CD14-positive monocyte (primary cell): ENCODE results near the gene MAST4. TPM values are rescaled to one million over a fixed set of nuclear protein-coding genes. Genes with fewer than 3 reads are reported as not detected.

Experiments
- DNase-seq, 3 donors: peaks; one replicate each; pipeline ENCODE4 v3.0.0-alpha.2; 2011 to 2022
- H2AFZ ChIP-seq: 2 replicates; pipeline ENCODE4 v1.6.0; 2012; ENCODE audit warnings: mild to moderate bottlenecking, low read depth, low read length, inconsistent platforms; ENCODE audit not compliant: insufficient read depth, poor library complexity, severe bottlenecking
- H3K27ac ChIP-seq, 2 donors: 1 replicate in 1 of 2; 2 replicates in 1 of 2; pipeline ENCODE4 v1.5.1; 2012 to 2013; ENCODE audit warnings: low read length in 2 of 2, control low read depth in 1 of 2, inconsistent platforms in 1 of 2, low read depth in 1 of 2, mild to moderate bottlenecking in 1 of 2
- H3K27me3 ChIP-seq, 2 donors: one replicate each; pipeline versions ENCODE4 v1.6.0 to v1.6.1; 2011 to 2013; ENCODE audit warnings: low read length in 2 of 2; ENCODE audit not compliant: control insufficient read depth in 2 of 2, insufficient read depth in 2 of 2
- H3K36me3 ChIP-seq, 2 donors: replicated peaks in 1 of 2; 1 replicate in 1 of 2; 2 replicates in 1 of 2; pipeline versions ENCODE4 v1.5.1 to v1.6.1; 2012 to 2013; ENCODE audit warnings: low read length in 2 of 2, control low read depth in 1 of 2, inconsistent platforms in 1 of 2, mild to moderate bottlenecking in 1 of 2; ENCODE audit not compliant: insufficient read depth in 2 of 2, control insufficient read depth in 1 of 2
- H3K4me1 ChIP-seq, 2 donors: 1 replicate in 1 of 2; 2 replicates in 1 of 2; pipeline versions ENCODE4 v1.5.1 to v1.6.1; 2012 to 2013; ENCODE audit warnings: low read length in 2 of 2, control low read depth in 1 of 2, inconsistent platforms in 1 of 2, mild to moderate bottlenecking in 1 of 2, moderate library complexity in 1 of 2; ENCODE audit not compliant: insufficient read depth in 2 of 2, control insufficient read depth in 1 of 2
- H3K4me2 ChIP-seq: replicated peaks from 2 replicates; pipeline ENCODE3; 2012; ENCODE audit warnings: low read length, moderate library complexity, mild to moderate bottlenecking; ENCODE audit not compliant: poor library complexity, severe bottlenecking; ENCODE audit errors: extremely low read depth
- H3K4me3 ChIP-seq, 3 experiments: fragments of 200-600 bp in 1 of 3; sonication (generic) in 1 of 3; replicated peaks in 1 of 3; 1 replicate in 2 of 3; 2 replicates in 1 of 3; pipeline ENCODE4 v1.5.1; 2011 to 2013; ENCODE audit warnings: low read length in 3 of 3, mild to moderate bottlenecking in 3 of 3, control low read depth in 2 of 3, low read depth in 2 of 3, inconsistent platforms in 1 of 3, moderate library complexity in 1 of 3
- H3K79me2 ChIP-seq: 2 replicates; pipeline ENCODE4 v1.6.0; 2012; ENCODE audit warnings: mild to moderate bottlenecking, control low read depth, inconsistent platforms, low read length, moderate library complexity; ENCODE audit not compliant: insufficient read depth
- H3K9ac ChIP-seq: 2 replicates; pipeline ENCODE4 v1.6.0; 2017; ENCODE audit warnings: low read length, mild to moderate bottlenecking; ENCODE audit not compliant: insufficient read depth, poor library complexity, severe bottlenecking
- H3K9me3 ChIP-seq, 2 donors: replicated peaks in 1 of 2; 1 replicate in 1 of 2; 2 replicates in 1 of 2; pipeline versions ENCODE4 v1.5.1 to v1.6.1; 2012 to 2013; ENCODE audit warnings: low read length in 2 of 2, control low read depth in 1 of 2; ENCODE audit not compliant: control insufficient read depth in 1 of 2, insufficient read depth in 1 of 2
- H4K20me1 ChIP-seq: 2 replicates; pipeline ENCODE4 v1.6.0; 2012; ENCODE audit warnings: mild to moderate bottlenecking, low read length, control low read depth, moderate library complexity; ENCODE audit not compliant: insufficient read depth
- H3K27ac Mint-ChIP-seq, 7 donors: one replicate each; pipeline ENCODE4 v1.8.0; 2020; ENCODE audit warnings: mild to moderate bottlenecking in 7 of 7, mixed read lengths in 7 of 7, moderate library complexity in 6 of 7, inconsistent platforms in 2 of 7
- H3K27me3 Mint-ChIP-seq, 3 donors: one replicate each; pipeline ENCODE4 v1.8.0; 2021 to 2022; ENCODE audit warnings: low read depth in 3 of 3, mild to moderate bottlenecking in 3 of 3, mixed read lengths in 3 of 3, moderate library complexity in 3 of 3, inconsistent platforms in 1 of 3
- H3K36me3 Mint-ChIP-seq, 2 donors: one replicate each; pipeline ENCODE4 v1.8.0; 2020; ENCODE audit warnings: mixed read lengths in 2 of 2, inconsistent platforms in 1 of 2, mild to moderate bottlenecking in 1 of 2
- H3K4me1 Mint-ChIP-seq: one replicate; pipeline ENCODE4 v1.8.0; 2020; ENCODE audit warnings: mild to moderate bottlenecking, mixed read lengths
- H3K4me3 Mint-ChIP-seq, 2 donors: one replicate each; pipeline ENCODE4 v1.8.0; 2020; ENCODE audit warnings: mild to moderate bottlenecking in 2 of 2, mixed read lengths in 2 of 2, moderate library complexity in 1 of 2
- H3K9me3 Mint-ChIP-seq, 7 donors: one replicate each; pipeline ENCODE4 v1.8.0; 2020 to 2022; ENCODE audit warnings: mixed read lengths in 7 of 7, mild to moderate bottlenecking in 6 of 7, moderate library complexity in 6 of 7, inconsistent platforms in 2 of 7
- WGBS: methylation state at CpG from one replicate; pipeline ENCODE4 v1.1.5; 2013; ENCODE audit warnings: missing lambda C conversion rate; ENCODE audit not compliant: insufficient coverage; 5-methylcytosine and 5-hydroxymethylcytosine counted together
- intact Hi-C, 2 donors: fragments of 100-400 bp; cut with micrococcal nuclease; formaldehyde crosslinking; loops; one replicate each; pipeline versions ENCODE4 v1.15.0 to v1.15.1; 2023
- polyA plus RNA-seq, 3 donors: library from polyadenylated mRNA; depleted of rRNA in 1 of 3; unstranded in 2 of 3; stranded (reverse) in 1 of 3; fragments of 300-500 nt in 2 of 3; fragments of >200 nt in 1 of 3; fragmentation: Illumina TruSeq in 2 of 3; gene quantifications; 1 replicate in 2 of 3; 2 replicates in 1 of 3; pipeline ENCODE4 v1.2.3, GENCODE V29; 2012 to 2021
- TF ChIP-seq, protein P1 (sequence below): fragments of 200-600 bp; IDR thresholded peaks from one replicate; pipeline ENCODE4 v1.8.0; 2022; ENCODE audit warnings: antibody characterized with exemption, mild to moderate bottlenecking

MAST4 gene
- polyA plus RNA-seq, 3 donors = 0.03 to 0.24 TPM; not detected in 1

DNA sequence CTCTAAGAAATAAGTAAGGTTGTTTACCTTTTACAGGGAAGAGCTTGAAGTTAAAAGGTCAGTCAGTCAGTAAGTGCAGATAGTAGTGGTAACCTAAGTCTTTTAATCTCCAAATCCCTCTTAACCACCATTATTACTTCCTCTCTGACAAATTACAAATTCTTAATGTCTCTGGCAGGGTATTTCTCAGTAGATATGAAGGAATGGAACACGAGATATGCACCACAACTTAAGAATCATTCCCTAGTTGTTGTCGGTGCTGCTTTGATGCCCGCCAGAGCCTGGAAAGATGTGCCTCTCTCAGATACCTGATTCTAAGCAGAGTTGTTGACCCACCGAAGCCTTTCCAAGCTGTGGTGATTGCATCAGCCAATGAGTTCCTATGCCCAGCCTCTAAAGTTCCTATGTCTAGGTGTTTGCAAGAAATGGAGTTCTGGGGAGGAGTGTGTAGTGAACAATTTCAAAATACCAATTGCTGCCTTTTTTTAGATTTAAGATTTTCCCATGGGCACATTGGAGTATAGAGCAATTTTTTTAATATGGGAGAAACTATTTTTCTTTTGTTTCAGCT is 521.9 kb downstream of the MAST4 start:
- H3K9me3 ChIP-seq = no peaks in the 10 kb centered on the region
- H3K9me3 Mint-ChIP-seq = no peaks in the 10 kb centered on the region
- intact Hi-C loops = no loop called here
- H3K9ac ChIP-seq = no peak overlapping the region
- no peak overlapping the region for H3K27ac Mint-ChIP-seq
- no peak for DNase-seq
- no peak overlapping the region for H3K4me3 Mint-ChIP-seq
- H3K36me3 Mint-ChIP-seq = no peaks in the 10 kb centered on the region
- WGBS = 100% methylated on average over 2 of the region's 4 CpGs
- no peaks in the 10 kb centered on the region for H3K36me3 ChIP-seq
- no peaks in the 10 kb centered on the region for H3K4me1 ChIP-seq
- H3K79me2 ChIP-seq = no peaks in the 10 kb centered on the region
- H3K27me3 ChIP-seq = no peaks in the 10 kb centered on the region
- H3K27ac ChIP-seq = no peak overlapping the region
- no peak overlapping the region for H3K4me3 ChIP-seq
- H4K20me1 ChIP-seq = no peaks in the 10 kb centered on the region
- H3K4me1 Mint-ChIP-seq = no peaks in the 10 kb centered on the region
- TF ChIP-seq, protein P1, sequence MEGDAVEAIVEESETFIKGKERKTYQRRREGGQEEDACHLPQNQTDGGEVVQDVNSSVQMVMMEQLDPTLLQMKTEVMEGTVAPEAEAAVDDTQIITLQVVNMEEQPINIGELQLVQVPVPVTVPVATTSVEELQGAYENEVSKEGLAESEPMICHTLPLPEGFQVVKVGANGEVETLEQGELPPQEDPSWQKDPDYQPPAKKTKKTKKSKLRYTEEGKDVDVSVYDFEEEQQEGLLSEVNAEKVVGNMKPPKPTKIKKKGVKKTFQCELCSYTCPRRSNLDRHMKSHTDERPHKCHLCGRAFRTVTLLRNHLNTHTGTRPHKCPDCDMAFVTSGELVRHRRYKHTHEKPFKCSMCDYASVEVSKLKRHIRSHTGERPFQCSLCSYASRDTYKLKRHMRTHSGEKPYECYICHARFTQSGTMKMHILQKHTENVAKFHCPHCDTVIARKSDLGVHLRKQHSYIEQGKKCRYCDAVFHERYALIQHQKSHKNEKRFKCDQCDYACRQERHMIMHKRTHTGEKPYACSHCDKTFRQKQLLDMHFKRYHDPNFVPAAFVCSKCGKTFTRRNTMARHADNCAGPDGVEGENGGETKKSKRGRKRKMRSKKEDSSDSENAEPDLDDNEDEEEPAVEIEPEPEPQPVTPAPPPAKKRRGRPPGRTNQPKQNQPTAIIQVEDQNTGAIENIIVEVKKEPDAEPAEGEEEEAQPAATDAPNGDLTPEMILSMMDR = no peak
- no peak overlapping the region for H2AFZ ChIP-seq
- H3K4me2 ChIP-seq = no peak overlapping the region
- H3K27me3 Mint-ChIP-seq = no peaks in the 10 kb centered on the region

- H3K4me3 ChIP-seq = no peak overlapping the region
- WGBS = 100% methylated on average over 1 of the region's 1 CpG
- H3K4me3 Mint-ChIP-seq = no peak overlapping the region
- no peak overlapping the region for H2AFZ ChIP-seq
- peaks cover 3% of the 10 kb centered on the region for H3K4me1 Mint-ChIP-seq
- H3K4me1 ChIP-seq = no peaks in the 10 kb centered on the region
- DNase-seq = no peak
- no peaks in the 10 kb centered on the region for H3K9me3 ChIP-seq
- H3K27me3 Mint-ChIP-seq = no peaks in the 10 kb centered on the region
- H3K36me3 ChIP-seq = no peaks in the 10 kb centered on the region
- H3K9ac ChIP-seq = no peak overlapping the region
- H4K20me1 ChIP-seq = no peaks in the 10 kb centered on the region
- no peak overlapping the region for H3K4me2 ChIP-seq
- TF ChIP-seq, protein P1 = no peak
- H3K27ac Mint-ChIP-seq = no peak overlapping the region
- peaks cover 0 to 1% (median 0%) of the 10 kb centered on the region in 7 donors for H3K9me3 Mint-ChIP-seq
- no peaks in the 10 kb centered on the region for H3K36me3 Mint-ChIP-seq
- H3K79me2 ChIP-seq = no peaks in the 10 kb centered on the region
- H3K27me3 ChIP-seq = no peaks in the 10 kb centered on the region
- intact Hi-C loops = no loop called here
- no peak overlapping the region for H3K27ac ChIP-seq
Measured at GRCh38 chr5:67119010-67119409, 522.8 kb downstream of the MAST4 start.
